Vagina (tissue), 2 donors: ENCODE results near the gene ZG16.
"Not testable (repeated sequence)": the region's sequence is repeated elsewhere in the genome, so short reads cannot be mapped to it uniquely, and the experiment has no call there.

Experiments
- POLR2A ChIP-seq, 2 donors: fragments of 450-650 bp; IDR thresholded peaks; one replicate each; pipeline ENCODE4 v1.6.1; 2017; ENCODE audit warnings: antibody characterized with exemption in 2 of 2, mild to moderate bottlenecking in 2 of 2, moderate library complexity in 2 of 2
- POLR2AphosphoS5 ChIP-seq, 2 donors: sonication (generic); formaldehyde crosslinking; IDR thresholded peaks; one replicate each; pipeline ENCODE4 v1.9.0; 2017; ENCODE audit warnings: antibody characterized with exemption in 2 of 2, mild to moderate bottlenecking in 2 of 2, low read depth in 1 of 2; ENCODE audit not compliant: insufficient read depth in 1 of 2
- TF ChIP-seq, protein P1 (sequence below), 3 experiments: fragments of 450-650 bp in 2 of 3; fragments of 200-600 bp in 1 of 3; sonication (generic) in 1 of 3; IDR thresholded peaks; one replicate each; pipeline ENCODE4 v1.5.1; 2017 to 2019; ENCODE audit warnings: antibody characterized with exemption in 3 of 3, mild to moderate bottlenecking in 2 of 3, moderate library complexity in 2 of 3

GRCh38 chr16:29761280-29761651, 16.8 kb upstream of the ZG16 start:
- TF ChIP-seq, protein P1, sequence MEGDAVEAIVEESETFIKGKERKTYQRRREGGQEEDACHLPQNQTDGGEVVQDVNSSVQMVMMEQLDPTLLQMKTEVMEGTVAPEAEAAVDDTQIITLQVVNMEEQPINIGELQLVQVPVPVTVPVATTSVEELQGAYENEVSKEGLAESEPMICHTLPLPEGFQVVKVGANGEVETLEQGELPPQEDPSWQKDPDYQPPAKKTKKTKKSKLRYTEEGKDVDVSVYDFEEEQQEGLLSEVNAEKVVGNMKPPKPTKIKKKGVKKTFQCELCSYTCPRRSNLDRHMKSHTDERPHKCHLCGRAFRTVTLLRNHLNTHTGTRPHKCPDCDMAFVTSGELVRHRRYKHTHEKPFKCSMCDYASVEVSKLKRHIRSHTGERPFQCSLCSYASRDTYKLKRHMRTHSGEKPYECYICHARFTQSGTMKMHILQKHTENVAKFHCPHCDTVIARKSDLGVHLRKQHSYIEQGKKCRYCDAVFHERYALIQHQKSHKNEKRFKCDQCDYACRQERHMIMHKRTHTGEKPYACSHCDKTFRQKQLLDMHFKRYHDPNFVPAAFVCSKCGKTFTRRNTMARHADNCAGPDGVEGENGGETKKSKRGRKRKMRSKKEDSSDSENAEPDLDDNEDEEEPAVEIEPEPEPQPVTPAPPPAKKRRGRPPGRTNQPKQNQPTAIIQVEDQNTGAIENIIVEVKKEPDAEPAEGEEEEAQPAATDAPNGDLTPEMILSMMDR (IDR thresholded peaks at IDR 0.05) = not testable (repeated sequence)
- TF ChIP-seq POLR2A (IDR thresholded peaks at IDR 0.05); POLR2AphosphoS5 (IDR thresholded peaks at IDR 0.05; ENCODE audit: insufficient read depth in 1 of 2, low read depth in 1 of 2): not testable (repeated sequence)
